Measurements from ENCODE around the gene PAN3. TPM values are rescaled to one million over a fixed set of nuclear protein-coding genes. Genes with fewer than 3 reads are reported as not detected.
A peak's percentile ranks its signal among the peaks of the same experiment; 100 is the strongest.

The PAN3 gene
- total and polyA plus RNA-seq, 2 experiments from 2014 or later, result 27.4 to 58.2 TPM

DNA sequence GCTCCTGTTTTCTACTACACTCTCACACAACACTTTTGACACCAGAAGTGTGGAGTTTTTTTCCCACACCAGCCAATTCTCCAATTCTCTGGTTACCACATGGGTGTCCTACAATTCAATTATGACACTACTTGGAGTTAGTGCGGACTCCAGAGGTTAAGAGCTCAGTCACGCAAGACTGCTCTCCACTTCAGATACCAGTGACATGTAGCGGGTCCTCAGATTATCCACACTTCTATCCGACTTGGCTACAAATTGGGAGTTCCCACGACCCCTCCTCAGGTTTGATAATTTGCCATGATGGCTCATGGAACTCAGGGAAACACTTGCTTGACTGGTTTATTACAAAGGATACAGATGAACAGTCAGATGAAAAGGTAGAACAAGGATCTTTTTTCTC is 32.9 kb downstream of the PAN3 start:
- Histone ChIP-seq H3K79me2 (replicated peaks; ENCODE audit: insufficient read depth) (peaks cover 99% of the 10 kb centered on the region), H3K27me3 (ENCODE audit: insufficient read depth) (no peaks in the 10 kb centered on the region), H3K9me2 (ENCODE audit: insufficient read depth) (no peaks in the 10 kb centered on the region), H3K4me1 (ENCODE audit: insufficient read depth) (peaks cover 16% of the 10 kb centered on the region; the same call in 1 of the 2 replicates), H2AFZ (no peak overlapping the region), H3K4me3 (no peak overlapping the region), H4K20me1 (replicated peaks; ENCODE audit: insufficient read depth) (peaks cover 25% of the 10 kb centered on the region), H3K36me3 (ENCODE audit: insufficient read depth) (no peaks in the 10 kb centered on the region; the same call in 1 of the 2 replicates), H3K4me2 (no peak overlapping the region), H3K27ac (ENCODE audit: low read depth) (peak overlapping the region; percentile 39; the same call in 1 of the 2 replicates), H3F3A (replicated peaks; ENCODE audit: low read depth) (no peaks in the 10 kb centered on the region)
- peak overlapping the region; percentile 50; the same call in 1 of the 2 replicates for H3K27ac Mint-ChIP-seq
- H3K4me1 Mint-ChIP-seq, result peaks cover 22% of the 10 kb centered on the region
- DNase-seq (ENCODE audit: low spot score) (no peak), ATAC-seq (no peak)
- H3K4me3 Mint-ChIP-seq, result no peak overlapping the region
- peaks cover 11% of the 10 kb centered on the region; the same call in 2 of the 3 replicates for H3K36me3 Mint-ChIP-seq (ENCODE audit: low read depth)
- H3K9me3 Mint-ChIP-seq, result no peaks in the 10 kb centered on the region
- TF ChIP-seq CREB1 (CRISPR knock-in tag; IDR thresholded peaks at IDR 0.05; ENCODE audit: low read depth) (no peak), JUNB (IDR thresholded peaks at IDR 0.05; ENCODE audit: unreplicated experiment) (no peak), ZNF114 (CRISPR knock-in tag; IDR thresholded peaks at IDR 0.05) (no peak), ETS1 (IDR thresholded peaks at IDR 0.05) (no peak), EZH2phosphoT487 (IDR thresholded peaks at IDR 0.05; ENCODE audit: unreplicated experiment) (no peak)
- TF ChIP-seq, protein P1, sequence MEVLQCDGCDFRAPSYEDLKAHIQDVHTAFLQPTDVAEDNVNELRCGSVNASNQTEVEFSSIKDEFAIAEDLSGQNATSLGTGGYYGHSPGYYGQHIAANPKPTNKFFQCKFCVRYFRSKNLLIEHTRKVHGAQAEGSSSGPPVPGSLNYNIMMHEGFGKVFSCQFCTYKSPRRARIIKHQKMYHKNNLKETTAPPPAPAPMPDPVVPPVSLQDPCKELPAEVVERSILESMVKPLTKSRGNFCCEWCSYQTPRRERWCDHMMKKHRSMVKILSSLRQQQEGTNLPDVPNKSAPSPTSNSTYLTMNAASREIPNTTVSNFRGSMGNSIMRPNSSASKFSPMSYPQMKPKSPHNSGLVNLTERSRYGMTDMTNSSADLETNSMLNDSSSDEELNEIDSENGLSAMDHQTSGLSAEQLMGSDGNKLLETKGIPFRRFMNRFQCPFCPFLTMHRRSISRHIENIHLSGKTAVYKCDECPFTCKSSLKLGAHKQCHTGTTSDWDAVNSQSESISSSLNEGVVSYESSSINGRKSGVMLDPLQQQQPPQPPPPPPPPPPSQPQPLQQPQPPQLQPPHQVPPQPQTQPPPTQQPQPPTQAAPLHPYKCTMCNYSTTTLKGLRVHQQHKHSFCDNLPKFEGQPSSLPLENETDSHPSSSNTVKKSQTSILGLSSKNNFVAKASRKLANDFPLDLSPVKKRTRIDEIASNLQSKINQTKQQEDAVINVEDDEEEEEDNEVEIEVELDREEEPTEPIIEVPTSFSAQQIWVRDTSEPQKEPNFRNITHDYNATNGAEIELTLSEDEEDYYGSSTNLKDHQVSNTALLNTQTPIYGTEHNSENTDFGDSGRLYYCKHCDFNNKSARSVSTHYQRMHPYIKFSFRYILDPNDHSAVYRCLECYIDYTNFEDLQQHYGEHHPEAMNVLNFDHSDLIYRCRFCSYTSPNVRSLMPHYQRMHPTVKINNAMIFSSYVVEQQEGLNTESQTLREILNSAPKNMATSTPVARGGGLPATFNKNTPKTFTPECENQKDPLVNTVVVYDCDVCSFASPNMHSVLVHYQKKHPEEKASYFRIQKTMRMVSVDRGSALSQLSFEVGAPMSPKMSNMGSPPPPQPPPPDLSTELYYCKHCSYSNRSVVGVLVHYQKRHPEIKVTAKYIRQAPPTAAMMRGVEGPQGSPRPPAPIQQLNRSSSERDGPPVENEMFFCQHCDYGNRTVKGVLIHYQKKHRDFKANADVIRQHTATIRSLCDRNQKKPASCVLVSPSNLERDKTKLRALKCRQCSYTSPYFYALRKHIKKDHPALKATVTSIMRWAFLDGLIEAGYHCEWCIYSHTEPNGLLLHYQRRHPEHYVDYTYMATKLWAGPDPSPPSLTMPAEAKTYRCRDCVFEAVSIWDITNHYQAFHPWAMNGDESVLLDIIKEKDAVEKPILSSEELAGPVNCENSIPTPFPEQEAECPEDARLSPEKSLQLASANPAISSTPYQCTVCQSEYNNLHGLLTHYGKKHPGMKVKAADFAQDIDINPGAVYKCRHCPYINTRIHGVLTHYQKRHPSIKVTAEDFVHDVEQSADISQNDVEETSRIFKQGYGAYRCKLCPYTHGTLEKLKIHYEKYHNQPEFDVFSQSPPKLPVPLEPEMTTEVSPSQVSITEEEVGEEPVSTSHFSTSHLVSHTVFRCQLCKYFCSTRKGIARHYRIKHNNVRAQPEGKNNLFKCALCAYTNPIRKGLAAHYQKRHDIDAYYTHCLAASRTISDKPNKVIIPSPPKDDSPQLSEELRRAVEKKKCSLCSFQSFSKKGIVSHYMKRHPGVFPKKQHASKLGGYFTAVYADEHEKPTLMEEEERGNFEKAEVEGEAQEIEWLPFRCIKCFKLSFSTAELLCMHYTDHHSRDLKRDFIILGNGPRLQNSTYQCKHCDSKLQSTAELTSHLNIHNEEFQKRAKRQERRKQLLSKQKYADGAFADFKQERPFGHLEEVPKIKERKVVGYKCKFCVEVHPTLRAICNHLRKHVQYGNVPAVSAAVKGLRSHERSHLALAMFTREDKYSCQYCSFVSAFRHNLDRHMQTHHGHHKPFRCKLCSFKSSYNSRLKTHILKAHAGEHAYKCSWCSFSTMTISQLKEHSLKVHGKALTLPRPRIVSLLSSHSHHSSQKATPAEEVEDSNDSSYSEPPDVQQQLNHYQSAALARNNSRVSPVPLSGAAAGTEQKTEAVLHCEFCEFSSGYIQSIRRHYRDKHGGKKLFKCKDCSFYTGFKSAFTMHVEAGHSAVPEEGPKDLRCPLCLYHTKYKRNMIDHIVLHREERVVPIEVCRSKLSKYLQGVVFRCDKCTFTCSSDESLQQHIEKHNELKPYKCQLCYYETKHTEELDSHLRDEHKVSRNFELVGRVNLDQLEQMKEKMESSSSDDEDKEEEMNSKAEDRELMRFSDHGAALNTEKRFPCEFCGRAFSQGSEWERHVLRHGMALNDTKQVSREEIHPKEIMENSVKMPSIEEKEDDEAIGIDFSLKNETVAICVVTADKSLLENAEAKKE (CRISPR knock-in tag; IDR thresholded peaks at IDR 0.05), result no peak
- TF ChIP-seq, protein P2, sequence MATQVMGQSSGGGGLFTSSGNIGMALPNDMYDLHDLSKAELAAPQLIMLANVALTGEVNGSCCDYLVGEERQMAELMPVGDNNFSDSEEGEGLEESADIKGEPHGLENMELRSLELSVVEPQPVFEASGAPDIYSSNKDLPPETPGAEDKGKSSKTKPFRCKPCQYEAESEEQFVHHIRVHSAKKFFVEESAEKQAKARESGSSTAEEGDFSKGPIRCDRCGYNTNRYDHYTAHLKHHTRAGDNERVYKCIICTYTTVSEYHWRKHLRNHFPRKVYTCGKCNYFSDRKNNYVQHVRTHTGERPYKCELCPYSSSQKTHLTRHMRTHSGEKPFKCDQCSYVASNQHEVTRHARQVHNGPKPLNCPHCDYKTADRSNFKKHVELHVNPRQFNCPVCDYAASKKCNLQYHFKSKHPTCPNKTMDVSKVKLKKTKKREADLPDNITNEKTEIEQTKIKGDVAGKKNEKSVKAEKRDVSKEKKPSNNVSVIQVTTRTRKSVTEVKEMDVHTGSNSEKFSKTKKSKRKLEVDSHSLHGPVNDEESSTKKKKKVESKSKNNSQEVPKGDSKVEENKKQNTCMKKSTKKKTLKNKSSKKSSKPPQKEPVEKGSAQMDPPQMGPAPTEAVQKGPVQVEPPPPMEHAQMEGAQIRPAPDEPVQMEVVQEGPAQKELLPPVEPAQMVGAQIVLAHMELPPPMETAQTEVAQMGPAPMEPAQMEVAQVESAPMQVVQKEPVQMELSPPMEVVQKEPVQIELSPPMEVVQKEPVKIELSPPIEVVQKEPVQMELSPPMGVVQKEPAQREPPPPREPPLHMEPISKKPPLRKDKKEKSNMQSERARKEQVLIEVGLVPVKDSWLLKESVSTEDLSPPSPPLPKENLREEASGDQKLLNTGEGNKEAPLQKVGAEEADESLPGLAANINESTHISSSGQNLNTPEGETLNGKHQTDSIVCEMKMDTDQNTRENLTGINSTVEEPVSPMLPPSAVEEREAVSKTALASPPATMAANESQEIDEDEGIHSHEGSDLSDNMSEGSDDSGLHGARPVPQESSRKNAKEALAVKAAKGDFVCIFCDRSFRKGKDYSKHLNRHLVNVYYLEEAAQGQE (IDR thresholded peaks at IDR 0.05; ENCODE audit: unreplicated experiment), result no peak
- TF ChIP-seq, protein P3, sequence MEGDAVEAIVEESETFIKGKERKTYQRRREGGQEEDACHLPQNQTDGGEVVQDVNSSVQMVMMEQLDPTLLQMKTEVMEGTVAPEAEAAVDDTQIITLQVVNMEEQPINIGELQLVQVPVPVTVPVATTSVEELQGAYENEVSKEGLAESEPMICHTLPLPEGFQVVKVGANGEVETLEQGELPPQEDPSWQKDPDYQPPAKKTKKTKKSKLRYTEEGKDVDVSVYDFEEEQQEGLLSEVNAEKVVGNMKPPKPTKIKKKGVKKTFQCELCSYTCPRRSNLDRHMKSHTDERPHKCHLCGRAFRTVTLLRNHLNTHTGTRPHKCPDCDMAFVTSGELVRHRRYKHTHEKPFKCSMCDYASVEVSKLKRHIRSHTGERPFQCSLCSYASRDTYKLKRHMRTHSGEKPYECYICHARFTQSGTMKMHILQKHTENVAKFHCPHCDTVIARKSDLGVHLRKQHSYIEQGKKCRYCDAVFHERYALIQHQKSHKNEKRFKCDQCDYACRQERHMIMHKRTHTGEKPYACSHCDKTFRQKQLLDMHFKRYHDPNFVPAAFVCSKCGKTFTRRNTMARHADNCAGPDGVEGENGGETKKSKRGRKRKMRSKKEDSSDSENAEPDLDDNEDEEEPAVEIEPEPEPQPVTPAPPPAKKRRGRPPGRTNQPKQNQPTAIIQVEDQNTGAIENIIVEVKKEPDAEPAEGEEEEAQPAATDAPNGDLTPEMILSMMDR (conservative IDR thresholded peaks at IDR 0.05; ENCODE audit: low read depth in 2 of 2), result no peak
- H3K27me3 Mint-ChIP-seq (ENCODE audit: insufficient read depth, low read depth, poor library complexity), result no peaks in the 10 kb centered on the region

All from GM23338 (cell line).